Measurements from ENCODE around the gene HIGD1A. TPM values are rescaled to one million over a fixed set of nuclear protein-coding genes. Genes with fewer than 3 reads are reported as not detected.

Gene HIGD1A
- polyA plus RNA-seq, 1 donor from 2014 or later: 350 TPM

DNA sequence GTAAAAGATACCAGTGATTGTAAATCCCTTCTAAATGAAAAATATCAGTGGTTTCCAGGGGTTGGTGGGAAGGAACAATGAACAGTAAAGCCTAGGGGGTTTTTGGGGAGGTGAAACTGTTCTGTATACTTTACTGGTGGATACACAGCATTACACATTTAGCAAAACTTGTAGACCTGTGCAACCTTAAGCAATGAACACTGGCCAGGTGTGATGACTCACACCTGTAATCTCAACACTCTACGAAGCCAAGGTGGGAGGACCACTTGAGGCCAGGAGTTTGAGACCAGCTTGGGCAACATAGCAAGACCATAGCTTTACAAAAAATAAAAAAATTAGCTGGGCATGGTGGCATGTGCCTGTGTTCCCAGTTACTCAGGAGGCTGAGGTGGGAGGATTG lies 33.0 kb downstream of the HIGD1A start:
- no peaks in the 10 kb centered on the region for H3K9me3 ChIP-seq (ENCODE audit: low read length)
- no peak overlapping the region for H3K9ac ChIP-seq (ENCODE audit: low read length)
- H3K79me2 ChIP-seq (replicated peaks; ENCODE audit: insufficient read depth, low read length): no peaks in the 10 kb centered on the region
- H3F3A ChIP-seq (ENCODE audit: insufficient read depth, low read length, poor library complexity, severe bottlenecking): no peaks in the 10 kb centered on the region
- H3K4me3 ChIP-seq (ENCODE audit: low read length): no peak overlapping the region
- no peak overlapping the region for H3K4me2 ChIP-seq (ENCODE audit: low read length)
- H3K27me3 ChIP-seq (ENCODE audit: insufficient read depth, low read depth, low read length): no peaks in the 10 kb centered on the region
- no peak overlapping the region for H3K27ac ChIP-seq (ENCODE audit: low read length)
- H2AFZ ChIP-seq (ENCODE audit: low read depth, low read length): no peak overlapping the region
- no peaks in the 10 kb centered on the region for H4K20me1 ChIP-seq (ENCODE audit: insufficient read depth)
- TF ChIP-seq CTCF (IDR thresholded peaks at IDR 0.05; ENCODE audit: poor library complexity, severe bottlenecking) (no peak), TAF1 (IDR thresholded peaks at IDR 0.05; ENCODE audit: low read depth) (no peak), MXI1 (conservative IDR thresholded peaks at IDR 0.05; ENCODE audit: poor library complexity, severe bottlenecking) (no peak), SMC3 (conservative IDR thresholded peaks at IDR 0.05; ENCODE audit: poor library complexity) (no peak), REST (IDR thresholded peaks at IDR 0.05; ENCODE audit: borderline replicate concordance) (no peak), EP300 (conservative IDR thresholded peaks at IDR 0.05; ENCODE audit: poor library complexity, severe bottlenecking) (no peak), POLR2AphosphoS5 (IDR thresholded peaks at IDR 0.05) (no peak), EZH2 (IDR thresholded peaks at IDR 0.05; ENCODE audit: borderline replicate concordance, insufficient read depth, low read length, poor library complexity, severe bottlenecking) (no peak), RAD21 (conservative IDR thresholded peaks at IDR 0.05) (no peak)
- no peaks in the 10 kb centered on the region for H3K36me3 ChIP-seq (ENCODE audit: insufficient read depth, low read length)
- H3K9me2 ChIP-seq (ENCODE audit: insufficient read depth, low read length): no peaks in the 10 kb centered on the region

- no peaks in the 10 kb centered on the region for H3K9me2 ChIP-seq (ENCODE audit: insufficient read depth, low read length)
- TF ChIP-seq SMC3 (conservative IDR thresholded peaks at IDR 0.05; ENCODE audit: poor library complexity) (no peak), CTCF (IDR thresholded peaks at IDR 0.05; ENCODE audit: poor library complexity, severe bottlenecking) (no peak), POLR2AphosphoS5 (IDR thresholded peaks at IDR 0.05) (no peak), RAD21 (conservative IDR thresholded peaks at IDR 0.05) (no peak), MXI1 (conservative IDR thresholded peaks at IDR 0.05; ENCODE audit: poor library complexity, severe bottlenecking) (no peak), TAF1 (IDR thresholded peaks at IDR 0.05; ENCODE audit: low read depth) (no peak), REST (IDR thresholded peaks at IDR 0.05; ENCODE audit: borderline replicate concordance) (no peak)
- H2AFZ ChIP-seq (ENCODE audit: low read depth, low read length): no peak overlapping the region
- no peak overlapping the region for H3K4me2 ChIP-seq (ENCODE audit: low read length)
- no peaks in the 10 kb centered on the region for H3K9me3 ChIP-seq (ENCODE audit: low read length)
- no peaks in the 10 kb centered on the region for H3F3A ChIP-seq (ENCODE audit: insufficient read depth, low read length, poor library complexity, severe bottlenecking)
- H3K27me3 ChIP-seq (ENCODE audit: insufficient read depth, low read depth, low read length): no peaks in the 10 kb centered on the region
- no peak overlapping the region for H3K27ac ChIP-seq (ENCODE audit: low read length)
- no peaks in the 10 kb centered on the region for H3K79me2 ChIP-seq (replicated peaks; ENCODE audit: insufficient read depth, low read length)
- H3K9ac ChIP-seq (ENCODE audit: low read length): no peak overlapping the region
- H3K36me3 ChIP-seq (ENCODE audit: insufficient read depth, low read length): no peaks in the 10 kb centered on the region
- H3K4me3 ChIP-seq (ENCODE audit: low read length): no peak overlapping the region
- no peaks in the 10 kb centered on the region for H4K20me1 ChIP-seq (ENCODE audit: insufficient read depth)
Measured at GRCh38 chr3:42769477-42770131, 34.7 kb downstream of the HIGD1A start.

Measured in neural cell (in vitro differentiated cells).